DND-41 (cell line): ENCODE measurements around the gene MX2.

Experiments
- ATAC-seq: fragments of 200-7000 bp; cut with Tn5 transposase; 3 replicates; pipeline ENCODE4 v1.9.1; 2021; ENCODE audit warnings: low read depth; ENCODE audit not compliant: insufficient read depth
- DNase-seq: peaks from one replicate; pipeline ENCODE4 v3.0.0-alpha.2; 2020
- H2AFZ ChIP-seq: 2 replicates; pipeline ENCODE4 v1.6.0; 2012; ENCODE audit warnings: low read depth, low read length
- H3K27ac ChIP-seq: 2 replicates; pipeline ENCODE4 v1.5.1; 2012; ENCODE audit warnings: low read length, inconsistent platforms
- H3K27me3 ChIP-seq: fragments of 200-600 bp; sonication (generic); 2 replicates; pipeline ENCODE4 v1.6.0; 2012; ENCODE audit warnings: low read length, mild to moderate bottlenecking, inconsistent platforms; ENCODE audit not compliant: insufficient read depth, poor library complexity
- H3K36me3 ChIP-seq: 2 replicates; pipeline ENCODE4 v1.5.1; 2012; ENCODE audit warnings: low read length, inconsistent platforms; ENCODE audit not compliant: insufficient read depth
- H3K4me1 ChIP-seq: 2 replicates; pipeline ENCODE4 v1.5.1; 2012; ENCODE audit warnings: mild to moderate bottlenecking, low read length; ENCODE audit not compliant: insufficient read depth
- H3K4me2 ChIP-seq: 2 replicates; pipeline ENCODE4 v1.6.0; 2012; ENCODE audit warnings: mild to moderate bottlenecking, moderate library complexity, low read length, inconsistent platforms; ENCODE audit not compliant: insufficient read depth
- H3K4me3 ChIP-seq, 2 experiments: fragments of 200-600 bp in 1 of 2; shearing (Covaris generic) in 1 of 2; 2 replicates each; pipeline ENCODE4 v1.5.1; 2012 to 2016; ENCODE audit warnings: inconsistent platforms in 2 of 2, low read length in 2 of 2, mild to moderate bottlenecking in 2 of 2, low read depth in 1 of 2, moderate library complexity in 1 of 2
- H3K79me2 ChIP-seq: 2 replicates; pipeline ENCODE4 v1.6.0; 2012; ENCODE audit warnings: low read length, inconsistent platforms; ENCODE audit not compliant: insufficient read depth
- H3K9ac ChIP-seq: 2 replicates; pipeline ENCODE4 v1.6.0; 2012; ENCODE audit warnings: low read depth, mild to moderate bottlenecking, inconsistent platforms, low read length, moderate library complexity
- H3K9me3 ChIP-seq: 2 replicates; pipeline ENCODE4 v1.5.1; 2012; ENCODE audit warnings: low read length, moderate library complexity, mild to moderate bottlenecking, inconsistent platforms; ENCODE audit not compliant: insufficient read depth, severe bottlenecking
- H4K20me1 ChIP-seq: 2 replicates; pipeline ENCODE4 v1.6.0; 2012; ENCODE audit warnings: low read length; ENCODE audit not compliant: insufficient read depth
- EZH2 ChIP-seq: IDR thresholded peaks from 3 replicates; pipeline ENCODE4 v1.6.1; 2012; ENCODE audit warnings: borderline replicate concordance, low read depth, mild to moderate bottlenecking, moderate library complexity, low read length, inconsistent platforms; ENCODE audit not compliant: severe bottlenecking
- TF ChIP-seq, protein P1 (sequence below): IDR thresholded peaks from 2 replicates; pipeline ENCODE4 v1.5.1; 2012; ENCODE audit warnings: borderline replicate concordance, low read length, moderate library complexity, mild to moderate bottlenecking; ENCODE audit not compliant: poor library complexity, severe bottlenecking; ENCODE audit errors: extremely low read depth

The MX2 gene

DNA sequence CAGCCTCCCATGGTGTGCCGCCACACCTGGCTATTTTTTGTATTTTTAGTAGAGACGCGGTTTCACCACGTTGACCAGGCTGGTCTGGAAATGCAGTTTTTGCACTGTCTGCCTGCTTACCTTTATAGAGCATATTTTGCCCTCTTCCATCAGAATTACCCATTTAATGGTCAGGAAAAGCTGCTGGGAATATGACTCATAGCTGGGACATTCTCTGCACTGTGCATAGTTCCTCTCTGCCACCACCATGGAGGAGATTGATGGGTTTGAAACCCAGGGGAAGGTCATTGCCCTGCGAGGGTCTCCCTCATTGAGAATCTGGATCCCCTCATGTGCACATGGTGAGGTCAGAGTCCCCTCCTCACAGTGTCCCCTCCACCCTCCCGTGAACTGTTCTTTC is 96.3 kb downstream of the MX2 start:
- Histone ChIP-seq H3K79me2 (no peaks in the 10 kb centered on the region), H3K27ac (no peak overlapping the region), H2AFZ (no peak overlapping the region), H3K27me3 (no peaks in the 10 kb centered on the region), H4K20me1 (no peaks in the 10 kb centered on the region), H3K4me1 (no peaks in the 10 kb centered on the region), H3K4me3 (no peak overlapping the region), H3K9me3 (peaks cover 2% of the 10 kb centered on the region), H3K4me2 (no peak overlapping the region), H3K9ac (no peak overlapping the region), H3K36me3 (no peaks in the 10 kb centered on the region)
- no peak for TF ChIP-seq EZH2
- TF ChIP-seq, protein P1, sequence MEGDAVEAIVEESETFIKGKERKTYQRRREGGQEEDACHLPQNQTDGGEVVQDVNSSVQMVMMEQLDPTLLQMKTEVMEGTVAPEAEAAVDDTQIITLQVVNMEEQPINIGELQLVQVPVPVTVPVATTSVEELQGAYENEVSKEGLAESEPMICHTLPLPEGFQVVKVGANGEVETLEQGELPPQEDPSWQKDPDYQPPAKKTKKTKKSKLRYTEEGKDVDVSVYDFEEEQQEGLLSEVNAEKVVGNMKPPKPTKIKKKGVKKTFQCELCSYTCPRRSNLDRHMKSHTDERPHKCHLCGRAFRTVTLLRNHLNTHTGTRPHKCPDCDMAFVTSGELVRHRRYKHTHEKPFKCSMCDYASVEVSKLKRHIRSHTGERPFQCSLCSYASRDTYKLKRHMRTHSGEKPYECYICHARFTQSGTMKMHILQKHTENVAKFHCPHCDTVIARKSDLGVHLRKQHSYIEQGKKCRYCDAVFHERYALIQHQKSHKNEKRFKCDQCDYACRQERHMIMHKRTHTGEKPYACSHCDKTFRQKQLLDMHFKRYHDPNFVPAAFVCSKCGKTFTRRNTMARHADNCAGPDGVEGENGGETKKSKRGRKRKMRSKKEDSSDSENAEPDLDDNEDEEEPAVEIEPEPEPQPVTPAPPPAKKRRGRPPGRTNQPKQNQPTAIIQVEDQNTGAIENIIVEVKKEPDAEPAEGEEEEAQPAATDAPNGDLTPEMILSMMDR, result no peak
- DNase-seq (no peak), ATAC-seq (no peak)

DNA sequence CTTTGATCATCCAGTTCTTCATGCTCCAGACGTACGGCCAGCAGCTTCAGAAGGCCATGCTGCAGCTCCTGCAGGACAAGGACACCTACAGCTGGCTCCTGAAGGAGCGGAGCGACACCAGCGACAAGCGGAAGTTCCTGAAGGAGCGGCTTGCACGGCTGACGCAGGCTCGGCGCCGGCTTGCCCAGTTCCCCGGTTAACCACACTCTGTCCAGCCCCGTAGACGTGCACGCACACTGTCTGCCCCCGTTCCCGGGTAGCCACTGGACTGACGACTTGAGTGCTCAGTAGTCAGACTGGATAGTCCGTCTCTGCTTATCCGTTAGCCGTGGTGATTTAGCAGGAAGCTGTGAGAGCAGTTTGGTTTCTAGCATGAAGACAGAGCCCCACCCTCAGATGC is 96.7 kb downstream of the MX2 start:
- ATAC-seq (no peak), DNase-seq (no peak)
- Histone ChIP-seq H3K36me3 (no peaks in the 10 kb centered on the region), H3K27ac (no peak overlapping the region), H4K20me1 (no peaks in the 10 kb centered on the region), H3K79me2 (no peaks in the 10 kb centered on the region), H3K4me2 (no peak overlapping the region), H3K27me3 (no peaks in the 10 kb centered on the region), H3K9ac (no peak overlapping the region), H3K4me3 (no peak overlapping the region), H3K9me3 (peaks cover 6% of the 10 kb centered on the region), H2AFZ (no peak overlapping the region), H3K4me1 (no peaks in the 10 kb centered on the region)
- no peak for TF ChIP-seq EZH2
- TF ChIP-seq, protein P1, result no peak
